Panc1 (cell line): Measurements from ENCODE around the gene FAM53B. TPM values are rescaled to one million over a fixed set of nuclear protein-coding genes. Genes with fewer than 3 reads are reported as not detected.

Experiments used
- ATAC-seq: fragments of 200-7000 bp; cut with Tn5 transposase; 2 replicates; pipeline ENCODE4 v1.9.1; 2020; ENCODE audit warnings: mild to moderate bottlenecking, moderate library complexity
- BruUV-seq: library from RNA; stranded (reverse); fragments of 400-500 nt; replicated peaks from 2 replicates; lab custom pipeline; 2021; lab: Mats Ljungman, UMichigan
- CTCF ChIA-PET: fragments of 300-600 bp; sonication (Branson Sonifier 250); formaldehyde crosslinking; loops from one replicate; lab custom pipeline; 2022; ENCODE audit warnings: antibody characterized with exemption; lab: Charles Lee
- POLR2A ChIA-PET: fragments of 300-600 bp; sonication (Branson Sonifier 250); formaldehyde crosslinking; loops from one replicate; lab custom pipeline; 2022; ENCODE audit warnings: antibody characterized with exemption; lab: Charles Lee
- DNase-seq: peaks from one replicate; pipeline ENCODE4 v3.0.0-alpha.2; 2010; ENCODE audit warnings: low read depth, low spot score
- H3K27ac ChIP-seq: 2 replicates; pipeline ENCODE4 v1.5.1; 2011; ENCODE audit warnings: mild to moderate bottlenecking, low read length, inconsistent platforms
- H3K27me3 ChIP-seq: fragments of 200-500 bp; sonication (Bioruptor generic); 2 replicates; pipeline ENCODE4 v1.6.0; 2014; ENCODE audit warnings: low read length, inconsistent platforms; ENCODE audit not compliant: control insufficient read depth, insufficient read depth
- H3K36me3 ChIP-seq: fragments of 200-500 bp; sonication (Bioruptor generic); 2 replicates; pipeline ENCODE4 v1.5.1; 2014; ENCODE audit warnings: inconsistent platforms, mild to moderate bottlenecking, low read length, moderate library complexity; ENCODE audit not compliant: control insufficient read depth, insufficient read depth
- H3K4me1 ChIP-seq: 2 replicates; pipeline ENCODE4 v1.5.1; 2011; ENCODE audit warnings: inconsistent platforms, mild to moderate bottlenecking, low read length, moderate library complexity; ENCODE audit not compliant: control insufficient read depth, insufficient read depth
- H3K4me3 ChIP-seq, 2 experiments: 2 replicates each; pipeline ENCODE4 v1.5.1; 2011 to 2012; ENCODE audit warnings: low read depth in 2 of 2, low read length in 2 of 2, mild to moderate bottlenecking in 2 of 2, inconsistent platforms in 1 of 2, moderate library complexity in 1 of 2
- H3K9me3 ChIP-seq: fragments of 200-500 bp; sonication (Bioruptor generic); 2 replicates; pipeline ENCODE4 v1.5.1; 2014; ENCODE audit warnings: low read depth, mild to moderate bottlenecking, inconsistent platforms, low read length, moderate library complexity; ENCODE audit not compliant: control insufficient read depth, insufficient read depth
- CTCF ChIP-seq: fragments of 450-650 bp; IDR thresholded peaks from 2 replicates; pipeline ENCODE4 v1.5.1; 2017; ENCODE audit warnings: mild to moderate bottlenecking
- POLR2AphosphoS5 ChIP-seq: IDR thresholded peaks from 2 replicates; pipeline ENCODE4 v1.6.1; 2012; ENCODE audit warnings: mild to moderate bottlenecking, low read depth, low read length, moderate library complexity
- REST ChIP-seq, 2 experiments: IDR thresholded peaks; 2 replicates each; pipeline ENCODE4 v1.6.1; 2011 to 2012; ENCODE audit warnings: low read depth in 2 of 2, control low read depth in 1 of 2, low read length in 1 of 2, mild to moderate bottlenecking in 1 of 2, moderate library complexity in 1 of 2; ENCODE audit not compliant: insufficient read depth in 1 of 2
- SIN3A ChIP-seq: IDR thresholded peaks from 2 replicates; pipeline ENCODE4 v1.6.1; 2012; ENCODE audit warnings: low read depth, mild to moderate bottlenecking, low read length, moderate library complexity, borderline replicate concordance; ENCODE audit not compliant: insufficient read depth
- TCF7L2 ChIP-seq: IDR thresholded peaks from 2 replicates; pipeline ENCODE4 v1.6.1; 2011; ENCODE audit warnings: mild to moderate bottlenecking, low read depth, low read length, inconsistent platforms
- in situ Hi-C: cut with HindIII; loops from 2 replicates; pipeline ENCODE4 v1.10.0; 2016; ENCODE audit warnings: low sequenced_read_pairs, low pct_unique_long_range_greater_than_20kb
- intact Hi-C: fragments of 100-400 bp; cut with micrococcal nuclease; formaldehyde crosslinking; loops from one replicate; pipeline ENCODE4 v1.10.0; 2022; ENCODE audit not compliant: unreplicated experiment
- total RNA-seq: library from RNA; stranded (reverse); gene quantifications from one replicate; pipeline ENCODE4 v1.2.1, GENCODE V29; 2021; ENCODE audit not compliant: unreplicated experiment

FAM53B gene
- total RNA-seq, 1 experiment from 2014 or later = 42.5 TPM

DNA sequence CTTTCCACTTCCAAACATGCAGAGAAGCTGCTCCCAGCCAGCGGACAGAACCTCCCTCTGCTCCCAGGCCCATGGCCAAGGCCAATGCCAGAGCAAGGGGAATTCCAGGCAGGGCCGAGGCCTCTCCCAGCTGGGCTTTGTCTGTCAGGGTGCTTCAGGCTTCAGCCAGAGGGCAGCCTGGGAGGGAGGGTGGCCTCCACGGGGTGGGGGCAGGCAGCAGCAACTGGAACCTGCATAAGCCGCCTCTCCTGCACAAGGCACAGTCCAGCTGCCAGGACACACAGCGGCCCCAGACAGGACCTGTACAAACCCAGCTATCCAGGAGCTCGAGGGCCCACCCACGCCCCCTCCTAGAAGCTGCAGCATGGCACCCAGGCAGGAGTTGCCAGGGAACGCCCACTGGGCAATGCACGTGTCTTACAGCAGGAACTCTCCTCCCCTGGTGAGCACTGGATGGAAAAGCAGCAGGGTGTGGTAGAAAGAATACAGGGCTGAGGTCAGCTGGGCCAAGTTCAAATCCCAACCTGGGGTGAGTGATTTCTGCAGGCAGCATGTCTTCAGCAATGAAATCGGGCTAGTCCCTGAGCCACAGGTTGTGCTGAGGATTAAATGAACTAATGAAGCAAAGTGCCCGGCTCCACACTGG, 7.6 kb downstream of the FAM53B start:
- no peaks in the 10 kb centered on the region for H3K36me3 ChIP-seq
- intact Hi-C loops = no loop called here
- TF ChIP-seq REST (IDR thresholded peaks at IDR 0.05; ENCODE audit: insufficient read depth in 1 of 2, low read depth in 2 of 2, low read length in 1 of 2) (no peak), SIN3A (no peak), TCF7L2 (no peak), CTCF (no peak), POLR2AphosphoS5 (no peak)
- peaks cover 69% of the 10 kb centered on the region for H3K4me1 ChIP-seq
- peak; percentile 76 for ATAC-seq
- peak overlapping the region; percentile 86 for H3K27ac ChIP-seq
- H3K27me3 ChIP-seq = no peaks in the 10 kb centered on the region
- H3K4me3 ChIP-seq = peak overlapping the region in 1 of 2 experiments; percentile 12; a peak in 2 of 4 replicates
- H3K9me3 ChIP-seq = no peaks in the 10 kb centered on the region
- no TSS peak for BruUV-seq
- no peak for DNase-seq
- ChIA-PET CTCF (interaction anchor here (0.6 kb wide), 1 partner anchor 17 kb away, joined by 3 read pairs; no protein-coding TSS in a partner anchor), POLR2A (interaction anchor here (0.6 to 0.7 kb wide), 3 partner anchors 13 to 956 kb away, joined by 3 to 9 read pairs (median 3); no protein-coding TSS in a partner anchor)
- in situ Hi-C loops = no loop called here

DNA sequence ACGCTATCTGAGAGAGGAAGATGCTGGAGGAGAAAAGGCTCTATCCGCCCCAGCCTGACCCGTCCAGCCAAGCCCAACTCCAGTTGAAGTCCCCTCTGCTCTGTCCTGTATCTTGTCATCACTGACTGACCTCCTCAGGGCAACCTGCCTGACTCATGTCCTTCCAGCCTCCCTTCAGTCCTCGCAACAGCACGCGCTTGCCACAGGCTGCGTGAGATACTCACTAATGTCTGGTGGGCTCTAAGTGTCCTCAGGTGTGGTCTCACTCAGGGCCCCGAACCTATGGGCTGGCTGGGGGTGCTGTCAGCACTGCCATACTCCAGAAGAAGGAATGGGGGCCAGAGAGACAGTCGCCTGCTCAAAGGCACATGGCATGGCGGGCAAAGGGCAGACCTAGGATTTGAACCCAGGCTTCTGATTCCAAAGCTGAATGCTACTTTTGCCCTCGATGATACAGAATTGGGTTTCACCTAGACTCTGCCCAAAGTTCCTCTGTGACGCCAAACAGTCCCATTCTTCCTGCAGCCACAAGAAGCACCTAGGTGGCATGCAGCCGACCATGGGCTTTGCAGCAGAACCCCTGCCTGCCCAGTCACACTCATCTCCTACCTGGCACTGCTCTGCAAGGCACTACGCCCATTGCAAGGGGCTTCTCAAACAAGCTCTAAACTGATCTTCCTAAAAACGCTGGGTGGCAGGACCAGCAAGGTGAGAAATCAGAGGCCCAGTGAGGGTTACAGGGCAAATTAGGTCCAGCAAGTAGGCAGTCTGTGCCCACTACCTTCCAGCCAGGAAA, 8.5 kb downstream of the FAM53B start:
- peak; percentile 2; the same call in 1 of the 2 replicates for ATAC-seq

More for the DNA sequence above, 8.5 kb downstream of the FAM53B start:
- no peak for TF ChIP-seq TCF7L2
- no peak for TF ChIP-seq SIN3A
- TF ChIP-seq POLR2AphosphoS5 = no peak
- no peak for TF ChIP-seq REST (IDR thresholded peaks at IDR 0.05; ENCODE audit: insufficient read depth in 1 of 2, low read depth in 2 of 2, low read length in 1 of 2)
- TF ChIP-seq CTCF = no peak
- H3K4me3 ChIP-seq = peak overlapping the region in 1 of 2 experiments; percentile 7; a peak in 1 of 4 replicates
- BruUV-seq = no TSS peak
- ChIA-PET POLR2A (no interaction called here), CTCF (interaction anchor here (0.6 kb wide), 1 partner anchor 18 kb away, joined by 3 read pairs; no protein-coding TSS in a partner anchor)
- intact Hi-C loops (no loop called here), in situ Hi-C loops (no loop called here)
- H3K4me1 ChIP-seq = peaks cover 60% of the 10 kb centered on the region
- no peaks in the 10 kb centered on the region for H3K27me3 ChIP-seq
- DNase-seq = no peak
- H3K36me3 ChIP-seq = no peaks in the 10 kb centered on the region
- H3K9me3 ChIP-seq = no peaks in the 10 kb centered on the region
- H3K27ac ChIP-seq = peak overlapping the region; percentile 86
